Germinal center (tissue), 1 donor: Measurements from ENCODE around the gene SH3RF1.

Experiments
- DNase-seq: peaks from one replicate; pipeline ENCODE4 v3.0.0; 2012; ENCODE audit warnings: mixed read lengths, low spot score

The SH3RF1 gene

DNA sequence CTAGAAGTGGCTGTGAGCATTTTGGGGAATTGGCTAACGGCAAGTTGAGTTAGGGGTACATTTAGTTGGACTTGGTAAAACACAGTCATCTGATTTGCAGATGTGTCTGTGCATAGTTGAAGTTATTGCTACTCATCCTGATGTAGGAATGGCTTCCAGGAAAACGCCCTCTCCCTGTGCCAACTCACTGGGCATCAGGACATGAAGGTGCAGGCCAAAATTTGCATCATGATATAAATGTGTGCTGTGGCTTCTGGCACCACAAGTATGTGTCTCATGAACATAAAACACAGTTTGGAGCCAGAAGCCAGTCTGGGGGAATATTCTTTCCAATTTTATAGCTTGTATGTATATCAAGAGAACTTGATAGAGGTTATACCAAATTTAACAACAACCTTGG, 206.5 kb downstream of the SH3RF1 start:
- no peak for DNase-seq

DNA sequence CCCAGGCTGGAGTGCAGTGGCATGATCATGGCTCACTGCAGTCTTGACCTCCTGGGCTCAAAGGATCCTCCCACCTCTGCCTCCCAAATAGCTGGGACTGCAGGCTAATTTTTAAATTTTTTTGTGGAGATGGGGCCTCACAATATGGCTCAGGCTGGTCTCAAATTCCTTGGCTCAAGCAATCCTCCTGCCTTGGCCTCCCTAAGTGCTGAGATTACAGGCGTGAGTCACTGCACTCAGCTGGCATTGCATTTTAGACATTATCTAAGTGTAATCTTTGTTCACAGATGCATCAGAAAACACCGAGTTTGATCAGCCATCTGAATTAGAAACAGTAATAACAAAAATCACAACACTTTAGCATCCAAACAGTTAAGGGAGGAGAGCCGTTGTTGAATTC, 207.3 kb downstream of the SH3RF1 start:
- DNase-seq = no peak

- no peak for DNase-seq
These were observed 207.9 kb downstream of the SH3RF1 start for GRCh38 chr4:169062897-169063244.

DNA sequence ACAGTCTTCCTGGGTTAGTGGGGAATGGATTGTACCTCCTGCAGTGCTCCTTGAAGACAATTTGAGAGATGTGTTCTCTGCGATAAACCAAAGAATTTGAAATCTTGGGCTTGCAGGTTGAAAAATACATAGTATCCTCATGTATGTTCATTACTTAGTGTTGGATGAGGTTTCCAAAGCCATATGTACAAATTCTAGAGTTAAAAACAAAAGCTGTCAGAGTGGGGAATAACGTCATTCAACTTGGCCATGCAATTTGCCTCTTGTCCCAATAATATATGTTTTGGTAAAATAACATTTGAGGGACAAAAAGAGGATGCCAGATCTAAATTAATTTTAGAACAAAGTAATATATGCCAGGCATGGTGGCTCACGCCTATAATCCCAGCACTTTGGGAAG, 209.4 kb downstream of the SH3RF1 start:
- DNase-seq = no peak

DNA sequence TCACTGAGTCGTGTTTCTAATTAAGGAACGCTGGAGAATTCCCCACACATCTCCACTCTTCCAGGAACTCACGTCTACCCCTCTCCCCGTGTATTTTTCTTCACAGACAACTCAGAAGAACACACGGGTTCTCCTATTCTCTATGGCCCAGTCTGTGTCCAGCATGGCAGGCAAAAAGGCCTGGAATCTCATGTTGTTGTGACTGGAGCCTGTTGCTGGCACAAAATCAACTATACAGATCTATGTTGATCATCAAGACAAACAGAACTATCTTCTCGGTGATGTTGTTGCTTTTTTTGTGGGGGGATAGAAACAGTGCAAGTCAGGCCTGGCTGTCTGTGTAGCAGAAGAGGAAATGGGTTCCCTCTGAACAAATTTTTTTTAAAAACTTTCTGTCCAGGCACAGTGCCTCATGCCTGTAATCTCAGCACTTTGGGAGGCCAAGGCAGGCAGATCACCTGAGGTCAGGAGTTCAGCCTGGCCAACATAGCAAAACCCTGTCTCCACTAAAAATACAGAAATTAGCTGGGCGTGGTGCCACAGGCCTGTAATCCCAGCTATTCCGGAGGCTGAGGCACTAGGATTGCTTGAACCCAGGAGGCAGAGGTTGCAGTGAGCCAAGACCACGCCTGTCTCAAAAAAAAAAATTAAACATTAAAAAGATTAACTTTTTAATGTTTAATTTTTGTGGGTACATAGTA, 210.2 kb downstream of the SH3RF1 start:
- no peak for DNase-seq

DNA sequence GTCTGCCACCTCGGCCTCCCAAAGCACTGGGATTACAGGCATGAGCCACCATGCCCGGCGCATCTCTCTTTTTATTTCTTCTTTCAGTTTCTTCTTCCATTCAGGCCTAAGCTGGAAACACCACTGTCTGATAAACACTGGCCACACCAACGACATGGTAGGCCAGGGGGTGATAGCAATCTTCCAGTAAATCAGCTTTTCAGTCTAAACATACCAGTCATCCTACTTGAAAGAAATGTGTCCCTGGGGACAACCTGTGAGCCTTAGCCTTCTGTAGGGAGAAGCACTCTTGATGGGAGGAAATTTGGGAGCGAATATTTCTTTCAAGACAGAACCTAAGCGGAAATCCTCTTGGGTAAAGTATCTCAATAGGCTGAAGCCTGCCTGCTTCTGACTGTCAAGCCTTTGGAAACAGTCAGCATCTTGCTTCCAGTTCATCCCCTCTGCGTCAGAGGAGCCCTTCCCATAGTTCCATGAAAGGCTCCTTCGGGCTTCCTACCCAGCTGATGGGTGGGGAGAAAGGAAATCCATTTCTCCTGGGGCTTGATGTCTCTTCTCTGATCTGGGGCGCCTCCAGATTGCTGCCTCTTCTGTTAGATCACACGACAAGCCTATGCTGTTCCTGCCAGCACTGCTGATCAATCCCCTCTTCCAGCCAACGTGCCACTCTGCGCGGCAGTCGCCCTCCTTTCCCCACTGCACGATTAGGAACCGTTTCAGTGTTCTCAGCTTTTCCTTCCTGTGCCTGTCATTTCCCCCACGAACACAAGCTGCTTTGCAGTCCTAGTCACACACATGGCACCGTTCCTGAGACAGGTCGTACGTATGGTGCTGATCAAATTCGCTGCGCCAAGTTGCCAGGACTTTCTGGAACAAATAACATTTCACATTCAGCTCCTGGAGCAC, 211.2 kb downstream of the SH3RF1 start:
- no peak for DNase-seq

DNA sequence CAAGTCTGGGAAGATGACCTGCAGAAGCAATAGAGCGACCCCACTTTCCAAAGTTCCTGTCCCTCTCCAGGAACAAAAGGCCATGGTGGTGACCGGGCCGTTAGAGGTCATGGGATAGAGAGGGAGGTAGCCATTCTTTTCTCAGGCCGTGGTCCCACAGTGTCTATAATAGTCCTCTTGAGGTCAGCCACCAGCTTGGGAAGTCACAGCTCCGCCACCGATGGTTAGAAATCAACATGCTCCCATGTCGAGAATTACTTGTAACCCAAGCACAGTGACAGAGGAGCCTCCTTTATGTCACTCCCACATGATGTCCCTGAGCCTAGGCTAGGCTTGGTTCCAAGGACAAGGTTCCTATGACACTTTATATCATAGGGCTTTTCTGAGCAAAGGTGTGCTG, 212.4 kb downstream of the SH3RF1 start:
- DNase-seq = no peak

DNA sequence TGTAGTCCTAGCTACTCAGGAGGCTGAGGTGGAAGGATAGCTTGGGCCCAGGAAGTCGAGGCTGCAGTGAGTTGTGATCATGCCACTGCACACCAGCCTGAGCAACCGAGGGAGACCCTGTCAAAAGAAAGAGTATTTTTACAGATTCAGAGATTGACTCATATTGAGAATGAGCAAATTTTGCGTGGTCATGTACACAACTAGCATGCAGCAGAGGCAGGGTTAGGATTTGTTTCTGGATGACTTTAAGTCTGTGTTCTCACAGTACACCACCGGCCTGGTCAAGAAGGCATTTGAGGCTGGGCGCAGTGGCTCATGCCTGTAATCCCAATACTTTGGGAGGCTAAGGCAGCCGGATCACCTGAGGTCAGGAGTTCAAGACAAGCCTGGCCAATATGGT, 215.9 kb downstream of the SH3RF1 start:
- no peak for DNase-seq

DNA sequence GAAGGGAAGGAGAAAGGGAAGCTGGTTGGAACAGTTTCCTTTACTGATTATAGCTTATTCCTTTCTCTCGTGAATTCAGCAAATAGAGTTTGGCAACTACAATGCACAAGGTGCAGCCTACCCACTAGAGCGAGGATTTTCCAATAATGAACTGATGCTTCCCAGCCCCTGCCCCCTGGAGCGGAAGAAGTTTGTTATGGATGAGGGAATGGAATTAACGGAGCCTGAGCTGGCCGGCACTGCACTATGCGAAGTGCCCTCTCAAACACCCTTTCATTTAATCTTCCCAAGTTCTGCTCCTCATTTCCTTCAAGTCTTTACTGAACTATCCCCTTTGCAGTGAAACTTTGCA, 218.2 kb downstream of the SH3RF1 start:
- no peak for DNase-seq

- DNase-seq = no peak
These were observed 218.8 kb downstream of the SH3RF1 start for GRCh38 chr4:169051761-169052593.

DNA sequence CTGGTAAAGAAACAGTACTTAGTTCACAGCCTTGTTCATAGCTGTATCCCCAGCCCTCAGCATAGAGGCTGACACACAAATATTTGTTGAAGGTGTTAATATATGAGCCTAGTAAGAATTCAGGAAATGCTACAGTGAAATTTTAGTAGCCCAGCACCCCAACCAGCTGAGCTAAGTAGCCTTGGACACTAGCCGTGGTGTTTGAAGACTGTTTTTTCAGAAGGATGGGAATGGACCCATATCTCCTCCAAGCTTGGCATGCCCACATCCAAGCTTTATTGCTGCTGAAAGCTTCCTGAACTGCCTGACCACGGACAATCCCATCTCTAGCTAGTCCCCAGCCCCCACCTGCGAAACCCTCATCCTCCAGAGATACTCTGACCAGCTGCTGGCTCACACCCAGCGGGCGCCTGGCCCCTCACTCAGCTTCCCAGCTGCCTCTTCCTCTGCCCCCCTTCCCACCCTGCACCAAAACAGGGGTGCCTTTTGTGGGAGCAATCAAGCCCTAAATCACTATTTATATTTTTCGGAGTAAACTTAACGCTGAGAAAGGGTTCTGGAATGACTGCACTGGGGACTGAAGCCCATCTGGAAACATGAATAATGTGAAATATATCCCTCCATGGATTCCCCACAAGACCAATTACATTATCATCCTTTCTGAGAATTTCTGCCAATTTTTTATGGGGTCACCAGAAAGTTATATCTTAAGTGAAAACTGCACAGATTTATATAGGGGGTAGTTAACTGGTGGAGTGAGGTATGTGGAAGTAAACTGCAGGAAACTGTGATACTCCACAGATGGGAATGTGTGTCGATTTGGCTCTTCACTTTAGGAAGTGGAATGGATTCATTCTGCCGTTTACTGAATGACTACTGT, 219.6 kb downstream of the SH3RF1 start:
- DNase-seq = no peak

GRCh38 chr4:169050284-169050683, 220.5 kb downstream of the SH3RF1 start:
- DNase-seq = no peak

GRCh38 chr4:169048868-169049414, 221.8 kb downstream of the SH3RF1 start:
- no peak for DNase-seq

DNA sequence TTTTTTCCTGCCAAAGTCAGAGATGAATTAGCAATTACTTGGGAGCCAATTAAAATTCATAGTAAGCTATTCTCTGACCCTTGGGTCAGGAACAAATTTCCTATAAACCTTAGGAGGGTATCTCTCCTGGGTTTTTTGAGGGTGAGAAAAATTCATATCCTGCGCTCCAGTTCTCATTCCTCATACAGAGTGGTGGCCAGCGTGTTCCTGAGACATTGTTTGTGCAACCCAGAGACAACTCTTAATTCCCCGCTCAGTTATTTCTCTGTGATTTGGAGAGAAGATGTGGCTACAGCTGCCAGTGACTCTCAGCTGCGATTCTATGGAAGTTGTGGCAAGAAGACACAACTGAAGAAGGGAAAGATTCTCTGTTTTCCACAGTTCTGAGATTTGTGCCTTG, 222.8 kb downstream of the SH3RF1 start:
- DNase-seq = no peak

GRCh38 chr4:169045862-169046584, 224.7 kb downstream of the SH3RF1 start:
- DNase-seq = no peak

- no peak for DNase-seq
These were observed 225.9 kb downstream of the SH3RF1 start for GRCh38 chr4:169044714-169045447.
